Activated CD4-positive, alpha-beta T cell treated with anti-CD3 and anti-CD28 coated beads for 48 hours (primary cell): ENCODE data around the gene ACSS2.
A peak's percentile ranks its signal among the peaks of the same experiment; 100 is the strongest.
"Not testable (repeated sequence)": the region's sequence is repeated elsewhere in the genome, so short reads cannot be mapped to it uniquely, and the experiment has no call there.

Source experiments
- DNase-seq: peaks from one replicate; pipeline ENCODE4 v3.0.0-alpha.2; 2020

ACSS2 gene

GRCh38 chr20:34874094-34874654 lies 2.2 kb upstream of the ACSS2 start:
- peak; percentile 78 for DNase-seq

- DNase-seq = no peak
Observed at GRCh38 chr20:34875642-34876405, 588 bp upstream of the ACSS2 start.

GRCh38 chr20:34880215-34880850 lies 3.9 kb downstream of the ACSS2 start:
- no peak for DNase-seq

GRCh38 chr20:34880971-34881370 lies 4.6 kb downstream of the ACSS2 start:
- not testable (repeated sequence) for DNase-seq

GRCh38 chr20:34881689-34882088 lies 5.3 kb downstream of the ACSS2 start:
- DNase-seq = no peak

GRCh38 chr20:34883087-34883688 lies 6.8 kb downstream of the ACSS2 start:
- DNase-seq = no peak

- no peak for DNase-seq
Observed at GRCh38 chr20:34883809-34884208, 7.4 kb downstream of the ACSS2 start.

- no peak for DNase-seq
Observed at GRCh38 chr20:34884260-34884659, 7.8 kb downstream of the ACSS2 start.

- no peak for DNase-seq
Observed at GRCh38 chr20:34886122-34886521, 9.7 kb downstream of the ACSS2 start.

GRCh38 chr20:34887023-34887422 lies 10.6 kb downstream of the ACSS2 start:
- no peak for DNase-seq

- DNase-seq = no peak
Observed at GRCh38 chr20:34888468-34888867, 12.1 kb downstream of the ACSS2 start.

GRCh38 chr20:34891166-34892062 lies 15.0 kb downstream of the ACSS2 start:
- DNase-seq = peak; percentile 61

GRCh38 chr20:34892671-34893070 lies 16.3 kb downstream of the ACSS2 start:
- no peak for DNase-seq

GRCh38 chr20:34894723-34895122 lies 18.3 kb downstream of the ACSS2 start:
- DNase-seq = no peak

GRCh38 chr20:34895465-34895864 lies 19.1 kb downstream of the ACSS2 start:
- DNase-seq = no peak

GRCh38 chr20:34896086-34896621 lies 19.7 kb downstream of the ACSS2 start:
- no peak for DNase-seq

GRCh38 chr20:34898129-34898528 lies 21.7 kb downstream of the ACSS2 start:
- DNase-seq = not testable (repeated sequence)

GRCh38 chr20:34898731-34899130 lies 22.3 kb downstream of the ACSS2 start:
- not testable (repeated sequence) for DNase-seq

- no peak for DNase-seq
Observed at GRCh38 chr20:34904202-34904621, 27.8 kb downstream of the ACSS2 start.

- DNase-seq = no peak
Observed at GRCh38 chr20:34907616-34908469, 31.4 kb downstream of the ACSS2 start.

- DNase-seq = no peak
Observed at GRCh38 chr20:34915131-34915530, 38.7 kb downstream of the ACSS2 start.
